HG03439 (cell line): ENCODE data around the gene CACNG4.

Experiments used
- ATAC-seq: cut with Tn5 transposase; IDR thresholded peaks from one replicate; pipeline ENCODE4 v1.9.1; 2021; ENCODE audit warnings: mild to moderate bottlenecking, moderate library complexity; ENCODE audit not compliant: unreplicated experiment

The CACNG4 gene

DNA sequence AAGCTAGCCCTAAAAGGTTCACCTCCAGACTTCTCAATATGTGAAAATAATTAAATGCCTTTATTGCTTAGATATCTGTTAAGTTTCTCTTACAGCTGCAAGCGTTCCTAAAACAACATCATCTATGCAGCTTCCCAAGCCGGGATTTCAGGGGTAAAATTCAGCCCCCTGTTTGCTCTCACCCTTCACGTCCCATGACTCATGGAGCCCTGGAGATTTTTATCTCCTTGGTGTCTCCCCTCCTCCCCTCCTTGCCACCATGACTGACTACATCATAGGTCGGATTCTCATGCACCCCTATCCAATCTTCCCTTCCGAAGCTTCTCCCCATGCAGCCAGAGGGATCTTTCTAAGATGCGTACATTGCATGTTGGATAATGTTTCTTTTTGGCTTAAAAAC, 21.0 kb upstream of the CACNG4 start:
- ATAC-seq, result no peak

DNA sequence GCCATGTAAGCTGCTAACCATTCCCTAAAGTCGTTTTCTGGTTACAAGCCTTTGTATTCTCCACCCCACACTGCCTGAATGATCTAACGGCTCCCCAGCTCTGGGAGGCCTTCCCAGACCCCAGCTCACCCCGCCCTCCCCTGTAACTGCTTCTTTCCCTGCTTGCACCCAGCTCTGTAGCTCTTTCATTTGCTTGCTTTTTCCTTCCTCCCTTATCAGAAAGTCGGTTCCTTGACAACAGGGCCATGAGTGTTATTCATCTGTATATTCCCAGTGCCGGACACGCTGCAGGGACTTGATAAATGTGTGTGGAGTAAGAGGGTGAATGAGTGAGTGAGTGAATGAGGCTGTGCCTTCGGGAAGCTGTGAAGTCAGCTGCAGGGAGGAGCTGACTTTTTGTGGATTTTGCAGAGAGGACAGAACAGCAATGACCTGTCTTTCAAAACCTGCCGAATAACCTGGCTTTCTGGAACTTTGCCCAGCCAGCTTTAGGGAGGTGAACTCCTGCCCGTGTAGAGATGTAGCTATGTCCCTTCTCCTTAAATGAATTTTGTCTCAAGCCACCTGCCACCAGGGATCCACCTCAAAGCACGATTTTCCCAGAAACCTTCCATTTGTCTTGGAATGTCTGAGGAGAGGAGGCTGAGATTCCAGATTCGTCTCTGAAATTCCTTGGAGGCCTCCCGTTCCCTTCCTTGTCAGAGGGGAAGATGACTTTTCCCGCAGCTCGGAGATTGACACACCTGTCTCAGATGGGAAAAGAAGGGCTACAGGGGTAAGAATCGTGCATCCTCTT, 20.0 kb upstream of the CACNG4 start:
- ATAC-seq, result no peak

DNA sequence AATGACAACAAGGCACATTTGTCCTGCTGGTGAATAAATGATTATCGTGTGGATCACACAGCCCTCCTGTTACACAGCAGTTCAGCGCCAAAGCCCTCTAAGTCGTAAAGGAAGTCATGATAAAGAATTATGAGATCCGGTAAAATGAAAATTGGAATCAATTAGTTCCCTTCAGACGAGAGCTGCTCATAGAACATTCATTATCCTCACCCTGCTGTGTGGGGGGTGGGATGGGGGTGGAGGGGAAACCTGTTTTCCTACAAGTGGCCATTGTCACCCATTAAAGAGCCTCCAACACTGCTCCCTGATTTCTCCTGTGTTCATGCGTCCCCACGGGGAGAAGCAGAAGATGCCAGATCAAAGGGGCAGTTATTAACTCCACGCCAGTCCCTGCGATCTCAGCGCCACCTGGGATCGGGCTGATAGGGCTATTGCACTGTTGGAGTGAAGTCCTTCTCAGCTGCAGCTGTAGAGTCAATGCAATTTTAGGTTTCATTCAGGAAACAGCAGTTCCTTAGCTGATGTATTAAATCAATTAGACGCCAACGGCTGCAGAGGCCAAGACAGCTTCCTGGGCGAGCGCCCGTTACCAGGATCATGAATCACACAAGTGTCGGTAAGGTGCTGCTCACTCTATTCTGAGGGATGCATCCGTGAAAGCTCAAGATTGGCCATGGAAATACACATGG, 19.2 kb upstream of the CACNG4 start:
- no peak for ATAC-seq

DNA sequence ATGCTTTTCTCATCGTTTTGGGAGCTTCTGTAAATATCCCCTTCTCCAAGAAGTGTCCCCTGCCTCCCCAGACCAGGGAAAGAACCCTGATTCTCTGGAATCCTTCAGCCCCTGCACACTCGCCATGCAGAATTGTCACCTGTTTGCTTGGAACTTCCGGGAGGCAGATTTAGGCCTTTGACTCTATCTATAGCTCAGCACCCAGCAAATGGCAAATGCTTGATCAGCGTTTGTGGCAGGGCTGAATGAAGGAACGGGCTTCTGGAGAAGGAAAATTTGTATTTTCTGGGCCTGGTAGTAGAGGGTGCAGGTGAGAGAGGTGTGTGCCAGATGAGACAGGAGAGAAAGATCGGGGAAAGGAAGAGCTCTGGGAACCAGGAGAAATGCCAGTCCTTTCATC, 18.3 kb upstream of the CACNG4 start:
- ATAC-seq, result no peak

DNA sequence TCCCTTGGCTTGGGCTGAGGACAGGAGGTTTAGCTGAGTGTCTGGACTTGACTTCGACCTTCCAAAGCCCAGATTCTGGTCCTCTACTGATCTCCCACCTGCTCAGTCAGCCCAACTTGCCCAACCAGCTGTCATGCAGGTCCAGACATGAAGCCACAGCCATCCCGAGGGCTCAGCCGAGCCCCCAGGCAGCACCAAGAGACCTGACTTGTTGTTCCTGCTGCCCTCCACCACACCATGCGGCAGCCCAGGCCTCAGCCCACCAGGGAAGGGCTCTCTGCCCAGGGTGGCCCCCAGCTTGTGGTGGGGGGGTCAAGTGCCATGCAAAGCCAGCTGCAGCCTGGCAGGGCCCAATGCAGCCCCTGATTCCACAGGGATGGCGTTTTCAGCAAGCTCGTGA, 17.2 kb upstream of the CACNG4 start:
- no peak for ATAC-seq

DNA sequence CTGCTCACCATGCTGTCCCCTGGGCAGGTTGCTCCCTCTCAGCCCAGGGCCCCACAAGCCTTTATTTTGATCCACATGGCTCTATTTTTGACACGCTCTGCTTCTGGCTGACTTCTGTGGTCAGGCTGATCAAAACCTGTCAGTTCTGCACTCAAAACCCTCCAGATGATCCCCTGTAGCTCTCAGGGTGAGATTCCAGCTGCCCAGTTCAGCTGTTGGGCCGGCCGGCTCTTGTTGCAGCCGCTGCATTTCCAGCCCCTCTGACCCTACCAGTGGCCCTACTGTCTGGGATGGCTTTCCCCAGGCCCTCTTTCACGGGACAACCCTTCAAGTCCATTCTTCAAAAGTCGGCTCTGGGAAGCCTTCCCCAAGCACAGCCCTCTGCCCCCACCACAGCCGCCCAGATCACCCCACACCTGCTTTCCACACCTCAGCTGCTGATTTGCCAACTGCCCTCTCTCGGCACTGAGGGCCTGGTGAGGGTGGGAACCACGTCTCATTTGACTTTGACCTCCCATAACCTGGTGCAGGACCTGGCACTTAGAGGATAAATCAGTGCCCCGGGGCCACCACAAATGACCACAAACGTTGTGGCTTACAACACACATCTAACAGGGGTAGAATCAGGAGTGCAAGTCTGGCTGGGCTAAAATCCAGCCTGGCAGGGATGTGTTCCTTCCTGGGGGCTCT, 16.3 kb upstream of the CACNG4 start:
- ATAC-seq, result no peak

DNA sequence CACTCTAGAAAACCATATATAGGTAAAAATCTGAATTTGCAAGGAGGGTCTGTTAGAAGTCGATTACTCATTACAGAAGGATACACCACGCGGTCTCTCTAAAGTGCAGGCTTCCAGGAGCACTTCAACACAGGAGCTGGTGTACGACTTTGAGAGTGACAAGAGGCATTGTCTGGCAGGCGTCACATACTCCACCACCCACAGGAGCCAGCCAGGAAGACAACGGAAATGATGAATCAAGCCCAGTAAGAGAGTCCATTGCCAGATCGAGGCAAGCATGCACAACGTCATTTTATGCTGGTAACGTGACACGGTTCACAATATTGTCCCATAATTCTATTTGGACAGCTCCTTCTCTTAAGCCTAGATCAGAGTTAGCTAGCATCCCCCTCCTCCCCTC, 15.0 kb upstream of the CACNG4 start:
- ATAC-seq, result no peak

DNA sequence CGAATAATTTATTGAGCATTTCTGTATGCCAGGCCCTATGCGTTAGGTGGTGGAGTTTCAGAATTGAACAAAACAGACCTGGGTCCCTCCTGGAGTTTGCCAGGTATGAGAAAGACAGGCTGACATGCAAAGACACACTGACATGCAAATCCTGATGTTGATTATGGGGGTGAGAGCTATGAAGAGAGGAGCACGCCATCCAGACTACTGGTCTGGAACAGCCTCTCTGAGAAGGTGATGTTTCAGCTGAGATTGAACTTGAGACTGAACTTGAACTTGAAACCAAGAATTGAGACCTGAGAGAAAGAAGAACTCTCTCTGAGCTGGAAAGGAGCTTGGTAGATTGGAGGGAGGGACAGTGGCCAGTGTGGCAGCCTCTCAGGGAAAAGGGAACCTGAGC, 14.2 kb upstream of the CACNG4 start:
- no peak for ATAC-seq

DNA sequence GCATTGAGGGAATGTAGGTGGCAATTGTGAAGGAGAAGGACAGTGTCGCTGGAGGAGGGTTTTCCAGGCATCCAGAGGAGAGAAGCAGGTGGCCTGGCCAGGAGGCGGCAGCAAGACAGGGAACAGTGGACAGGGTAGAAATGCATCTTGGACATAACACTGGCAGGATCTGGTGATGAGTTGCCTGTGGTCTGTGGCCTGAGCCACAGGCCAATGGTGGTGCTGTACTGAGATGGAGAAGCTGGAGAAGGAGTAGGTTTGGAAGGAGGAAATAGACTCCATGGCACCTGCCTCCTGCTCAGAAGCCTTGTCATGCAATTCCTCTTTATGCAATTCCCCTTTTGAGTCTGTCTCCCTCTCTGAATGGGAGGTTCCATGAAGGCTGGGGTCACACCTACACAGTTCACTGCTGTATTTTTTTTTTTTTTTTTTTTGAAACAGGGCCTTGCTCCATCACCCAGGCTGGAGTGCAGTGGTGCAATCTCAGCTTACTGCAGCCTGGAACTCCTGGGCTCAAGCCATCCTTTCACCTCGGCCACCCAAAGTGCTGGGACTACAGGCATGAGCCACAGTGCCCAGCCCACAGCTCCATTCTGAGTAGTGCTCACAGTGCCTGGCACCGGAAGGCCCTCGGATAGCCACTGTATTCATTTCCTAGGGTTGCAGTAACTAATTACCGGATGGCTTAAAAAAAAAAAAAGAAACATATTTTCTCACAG, 13.5 kb upstream of the CACNG4 start:
- no peak for ATAC-seq

DNA sequence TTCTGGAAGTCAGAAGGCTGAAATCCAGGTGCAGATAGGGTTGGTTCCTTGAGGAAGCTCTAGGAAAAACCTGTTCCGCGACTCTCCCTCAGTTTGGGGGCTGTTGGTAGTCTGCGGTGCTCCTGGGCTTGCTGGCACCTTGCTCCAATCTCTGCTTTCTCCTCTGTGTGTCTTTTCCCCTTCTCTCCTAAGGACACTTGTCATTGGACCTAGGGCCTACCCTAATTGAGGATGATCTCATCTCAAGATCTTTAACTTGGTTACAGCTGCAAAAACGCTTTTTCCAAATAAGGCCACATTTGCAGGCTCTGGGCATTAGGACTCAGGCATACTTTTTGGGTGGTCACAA, 12.9 kb upstream of the CACNG4 start:
- ATAC-seq, result no peak

DNA sequence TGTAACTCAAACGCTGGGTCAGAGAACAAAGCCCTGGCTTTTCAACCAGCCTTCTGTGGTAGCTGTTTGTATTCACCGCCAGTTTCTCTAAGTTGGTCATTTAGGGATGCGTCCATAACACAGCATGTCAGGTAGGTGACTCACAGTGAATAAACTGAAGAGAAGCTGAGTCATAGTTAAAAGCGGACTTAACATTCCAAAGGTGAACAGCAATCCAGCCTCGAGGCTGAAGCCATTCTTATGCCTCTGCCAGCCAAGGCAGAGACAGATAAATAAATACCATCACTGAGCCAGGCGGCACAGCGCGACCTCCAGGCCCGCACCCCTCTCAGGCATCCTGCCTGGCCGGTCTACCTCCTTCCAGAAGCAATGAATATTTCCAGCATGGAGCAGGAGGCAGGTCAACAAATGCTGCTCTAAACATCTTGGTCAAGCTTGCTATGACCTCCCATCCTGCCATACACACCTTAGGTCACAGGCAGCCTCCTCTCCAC, 12.4 kb upstream of the CACNG4 start:
- no peak for ATAC-seq

DNA sequence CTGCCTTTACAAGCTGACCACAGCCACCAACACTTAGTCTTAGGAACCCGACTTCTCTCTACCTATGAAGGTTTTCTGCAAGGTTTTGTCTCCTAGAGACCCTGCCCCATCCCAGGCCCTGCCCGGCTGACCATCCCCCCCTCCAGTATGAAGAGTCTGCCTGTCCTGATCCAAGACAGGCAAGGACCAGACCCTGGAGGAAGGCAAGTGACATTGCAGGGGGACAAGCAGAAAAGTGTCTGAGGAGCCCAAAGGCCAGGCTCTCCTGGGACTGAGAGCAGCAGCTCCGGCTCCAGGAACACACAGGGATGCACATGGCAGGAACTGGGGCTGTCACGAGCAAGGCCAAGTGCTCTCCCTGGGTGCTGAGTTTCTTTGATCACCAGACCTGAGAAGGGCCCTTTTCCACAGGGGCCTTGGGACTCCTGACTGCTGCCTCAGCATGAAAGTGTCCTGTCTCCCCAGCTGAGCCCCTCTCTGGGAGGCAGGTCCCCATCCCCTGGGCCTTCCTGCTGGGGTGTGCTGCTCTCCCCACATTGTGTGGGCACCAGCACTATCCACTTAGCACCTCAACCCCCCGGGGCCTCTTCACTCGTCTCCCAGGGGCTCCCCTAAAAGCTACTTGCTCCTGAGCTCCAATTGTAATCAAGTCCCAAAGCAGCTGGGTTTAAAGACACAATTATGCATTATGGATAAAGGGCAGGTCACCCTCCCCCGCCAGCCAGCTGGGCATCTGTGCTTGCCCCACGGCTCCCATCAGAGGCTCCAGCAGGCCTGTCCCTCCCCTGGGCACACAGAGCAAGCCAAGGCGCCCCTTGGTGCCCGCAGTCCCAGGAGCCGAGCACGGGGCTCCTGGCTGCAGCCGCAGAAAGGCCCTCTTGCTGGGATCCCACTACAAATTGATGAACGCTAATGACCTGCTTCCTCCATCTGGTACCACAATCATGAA, 11.6 kb upstream of the CACNG4 start:
- no peak for ATAC-seq

DNA sequence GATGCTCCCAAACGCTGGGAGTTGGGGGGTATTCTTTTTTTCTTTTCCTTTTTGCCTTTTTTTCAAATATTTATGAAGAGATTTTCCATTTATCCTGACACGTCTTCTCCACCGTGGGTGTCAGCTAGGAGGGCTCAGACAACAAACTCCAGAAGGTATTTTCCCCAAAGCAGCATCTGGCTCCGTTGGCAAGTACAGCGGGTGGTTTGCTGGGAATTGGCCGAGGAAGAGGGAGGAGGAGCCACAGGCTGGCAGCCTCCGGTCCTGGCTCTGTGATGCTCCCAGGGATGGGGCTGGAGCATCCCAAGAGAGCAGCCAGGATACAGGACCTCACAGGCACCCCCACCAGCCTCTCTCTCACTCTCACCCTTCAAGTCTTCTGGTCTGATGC, 10.9 kb upstream of the CACNG4 start:
- ATAC-seq, result no peak

DNA sequence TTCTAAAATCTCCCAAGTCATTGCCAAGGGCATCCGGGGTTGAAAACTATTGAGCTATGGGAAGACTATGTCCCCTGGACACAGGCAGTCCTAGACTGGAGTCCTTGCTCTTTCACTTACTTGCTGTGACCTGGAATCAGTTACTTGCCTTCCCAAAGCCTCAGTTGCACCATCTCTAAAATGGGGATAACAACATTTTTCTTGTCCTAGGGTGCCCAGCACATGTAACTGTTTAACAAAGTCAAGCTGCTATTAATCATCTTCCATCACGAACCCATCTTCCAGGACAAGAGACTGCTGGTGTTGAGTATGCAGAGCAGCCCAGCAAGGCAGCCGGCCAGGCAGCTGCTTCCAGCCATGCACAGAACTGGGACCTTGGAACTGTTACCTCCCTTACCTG, 9.9 kb upstream of the CACNG4 start:
- ATAC-seq, result no peak

DNA sequence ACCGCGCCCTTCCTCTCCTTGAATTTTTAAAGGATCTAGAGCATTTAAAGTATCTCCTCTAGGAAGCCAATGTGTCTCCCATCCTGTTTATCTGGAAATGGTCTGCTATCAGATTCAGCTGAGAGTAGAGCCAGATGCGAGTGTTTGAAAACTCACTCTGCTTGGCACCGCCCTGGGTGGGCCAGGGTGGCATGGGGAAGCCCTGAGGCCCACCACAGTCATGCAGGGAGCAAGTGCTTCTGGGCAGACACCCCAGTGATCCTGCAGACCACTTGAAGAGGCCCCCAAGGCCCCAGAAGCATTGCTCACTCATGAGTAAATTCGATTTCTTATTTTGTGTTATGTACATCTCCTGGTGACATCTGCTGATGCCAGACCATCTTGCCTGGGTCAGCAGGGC, 8.7 kb upstream of the CACNG4 start:
- no peak for ATAC-seq

DNA sequence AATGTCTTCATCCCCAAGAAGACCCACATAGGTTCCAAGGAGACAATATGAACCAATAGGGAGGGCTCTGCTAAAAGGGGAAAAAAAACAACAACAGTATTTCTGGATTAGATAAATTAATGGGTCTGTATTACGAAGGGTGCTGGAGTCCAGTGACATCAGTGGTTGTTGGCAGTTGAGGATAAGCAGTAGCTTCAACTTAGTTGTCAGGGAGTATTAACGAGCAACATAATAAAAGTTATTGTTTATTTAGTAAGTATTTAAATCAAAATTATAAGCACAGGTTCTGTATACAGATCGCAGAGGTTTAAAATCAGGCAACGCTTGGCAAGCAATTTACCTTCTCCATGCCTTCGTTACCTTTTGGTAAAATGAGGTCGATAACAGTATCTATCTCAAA, 7.6 kb upstream of the CACNG4 start:
- ATAC-seq, result no peak

DNA sequence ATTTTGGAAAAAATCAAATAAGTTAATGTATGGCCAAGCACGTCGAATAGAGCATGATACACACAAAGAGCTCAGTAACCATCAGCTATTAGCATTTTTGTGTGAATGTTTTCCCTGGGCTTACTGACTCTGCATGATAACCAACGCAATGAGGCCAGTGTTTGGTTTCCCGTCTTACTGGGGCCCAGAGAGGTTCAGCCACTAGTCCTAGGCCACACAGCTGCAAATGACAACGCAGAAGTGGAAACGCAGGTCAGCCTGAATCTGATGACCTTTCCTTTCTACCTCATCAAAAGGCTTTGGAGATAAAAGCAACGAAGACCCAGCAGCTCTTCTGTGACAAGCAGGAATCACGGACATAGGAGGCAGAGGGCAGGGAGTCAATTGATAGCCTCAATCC, 7.2 kb upstream of the CACNG4 start:
- ATAC-seq, result no peak

DNA sequence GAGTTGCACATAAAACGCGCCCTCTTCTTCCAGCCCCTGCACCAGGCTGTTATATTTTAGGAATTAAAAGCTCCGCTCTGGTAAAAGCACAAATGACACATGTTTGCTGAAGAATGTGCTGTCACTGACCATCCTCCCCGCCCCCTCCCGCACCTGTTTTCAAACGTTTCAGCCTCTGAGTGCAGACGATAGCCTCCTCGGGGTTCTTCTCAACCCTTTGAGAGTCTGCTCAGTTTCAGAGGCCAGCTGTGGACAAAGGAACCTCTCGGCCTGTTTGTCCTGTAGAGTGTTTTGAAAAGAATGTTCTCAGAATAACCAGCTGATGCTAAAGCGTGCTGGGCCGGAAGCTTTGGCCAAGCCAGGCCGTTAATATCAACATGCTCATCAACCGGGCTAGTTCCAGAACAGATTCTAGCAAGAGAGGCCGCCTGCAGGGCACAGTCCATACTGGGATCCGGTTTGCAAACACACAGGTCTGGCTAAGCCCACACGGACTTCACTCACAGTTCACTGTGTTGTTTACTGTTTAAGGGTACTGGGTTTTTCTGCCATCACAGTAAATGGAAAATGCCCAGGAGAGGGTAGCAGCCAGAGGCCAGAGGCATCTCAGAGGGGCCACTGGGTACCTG, 6.4 kb upstream of the CACNG4 start:
- no peak for ATAC-seq

DNA sequence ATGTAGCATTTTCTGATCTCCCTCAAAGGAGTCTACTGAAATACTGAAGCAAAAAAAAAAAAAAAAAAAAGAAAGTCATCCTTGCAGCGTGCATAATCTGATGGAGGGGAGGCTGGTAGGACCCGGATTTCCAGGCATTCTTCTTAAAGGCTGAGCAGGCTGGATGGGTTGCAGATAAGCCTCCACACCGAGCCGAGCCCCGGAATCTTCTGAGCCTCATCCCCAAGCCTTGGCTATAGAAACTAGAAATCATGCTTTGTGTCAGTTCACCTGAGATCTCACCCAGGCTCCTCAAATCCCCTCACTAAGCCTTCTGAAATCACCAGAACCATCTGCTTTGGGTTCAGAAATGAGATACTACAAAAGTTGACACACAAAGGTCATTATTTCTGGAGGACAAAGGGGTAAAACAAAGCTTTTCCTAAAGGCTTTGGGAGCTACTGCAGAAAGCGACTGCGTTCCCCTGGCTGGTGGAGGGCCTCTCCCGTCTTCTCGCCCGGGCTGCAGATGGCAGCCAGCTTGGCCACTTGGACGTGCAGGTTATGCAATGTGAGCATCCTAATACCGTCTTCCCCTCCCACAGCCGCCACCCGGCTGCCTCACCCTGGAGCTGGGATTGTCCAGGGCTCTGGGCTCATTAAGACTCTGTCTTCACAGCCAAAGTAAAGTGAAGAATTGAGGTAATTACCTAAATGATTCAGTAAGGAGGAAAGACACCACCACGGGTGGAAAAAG, 4.7 kb upstream of the CACNG4 start:
- no peak for ATAC-seq
